HEK293T (cell line): ENCODE data around the gene GRIFIN.

Experiments used
- CTCF ChIA-PET: fragments of 350-600 bp; formaldehyde crosslinking; extraction: SDS; loops from one replicate; lab custom pipeline; 2021; ENCODE audit warnings: antibody characterized with exemption, inconsistent platforms; lab: Yijun Ruan, JAX
- POLR2A ChIA-PET: fragments of 350-600 bp; formaldehyde crosslinking; extraction: SDS; loops from one replicate; lab custom pipeline; 2020; ENCODE audit warnings: antibody characterized with exemption, inconsistent platforms; lab: Yijun Ruan, JAX
- DNase-seq: peaks from one replicate; pipeline ENCODE4 v3.0.0; 2012; ENCODE audit warnings: mixed read lengths; ENCODE audit errors: extremely low spot score
- ARNT ChIP-seq: fragments of 450-650 bp; IDR thresholded peaks from 2 replicates; pipeline ENCODE4 v1.6.1; 2017; ENCODE audit warnings: mild to moderate bottlenecking
- BHLHE40 ChIP-seq: fragments of 450-650 bp; IDR thresholded peaks from 2 replicates; pipeline ENCODE4 v1.6.1; 2016; ENCODE audit warnings: mild to moderate bottlenecking, moderate library complexity, borderline replicate concordance
- CTBP1 ChIP-seq: fragments of 450-650 bp; IDR thresholded peaks from 2 replicates; pipeline ENCODE4 v1.6.1; 2016; ENCODE audit warnings: borderline replicate concordance
- ELF4 ChIP-seq: fragments of 450-650 bp; IDR thresholded peaks from 2 replicates; pipeline ENCODE4 v1.6.1; 2017; ENCODE audit warnings: antibody characterized with exemption
- FOXA1 ChIP-seq: fragments of 450-650 bp; IDR thresholded peaks from 2 replicates; pipeline ENCODE4 v1.6.1; 2016; ENCODE audit warnings: mild to moderate bottlenecking
- FOXK2 ChIP-seq: fragments of 450-650 bp; IDR thresholded peaks from 2 replicates; pipeline ENCODE4 v1.6.1; 2016; ENCODE audit warnings: mild to moderate bottlenecking
- FOXM1 ChIP-seq: fragments of 450-650 bp; IDR thresholded peaks from 2 replicates; pipeline ENCODE4 v1.6.1; 2017; ENCODE audit warnings: mild to moderate bottlenecking, borderline replicate concordance
- HDGF ChIP-seq: fragments of 450-650 bp; IDR thresholded peaks from 2 replicates; pipeline ENCODE4 v1.6.1; 2017; ENCODE audit warnings: antibody characterized with exemption, borderline replicate concordance
- L3MBTL2 ChIP-seq: fragments of 450-650 bp; conservative IDR thresholded peaks from 2 replicates; pipeline ENCODE4 v1.6.1; 2016; ENCODE audit warnings: mild to moderate bottlenecking
- LEF1 ChIP-seq: fragments of 450-650 bp; IDR thresholded peaks from 2 replicates; pipeline ENCODE4 v1.6.1; 2017; ENCODE audit warnings: mild to moderate bottlenecking, borderline replicate concordance
- NFRKB ChIP-seq: fragments of 450-650 bp; IDR thresholded peaks from 2 replicates; pipeline ENCODE4 v1.6.1; 2016; ENCODE audit warnings: mild to moderate bottlenecking, moderate library complexity
- PKNOX1 ChIP-seq: fragments of 450-650 bp; IDR thresholded peaks from 2 replicates; pipeline ENCODE4 v1.6.1; 2016
- SP1 ChIP-seq: fragments of 450-650 bp; IDR thresholded peaks from 2 replicates; pipeline ENCODE4 v1.6.1; 2017
- SUZ12 ChIP-seq: fragments of 450-650 bp; IDR thresholded peaks from 2 replicates; pipeline ENCODE4 v1.6.1; 2016; ENCODE audit warnings: mild to moderate bottlenecking
- TARDBP ChIP-seq: fragments of 450-650 bp; IDR thresholded peaks from 2 replicates; pipeline ENCODE4 v1.6.1; 2016
- ZNF384 ChIP-seq: fragments of 450-650 bp; IDR thresholded peaks from 2 replicates; pipeline ENCODE4 v1.6.1; 2016

Gene GRIFIN

DNA sequence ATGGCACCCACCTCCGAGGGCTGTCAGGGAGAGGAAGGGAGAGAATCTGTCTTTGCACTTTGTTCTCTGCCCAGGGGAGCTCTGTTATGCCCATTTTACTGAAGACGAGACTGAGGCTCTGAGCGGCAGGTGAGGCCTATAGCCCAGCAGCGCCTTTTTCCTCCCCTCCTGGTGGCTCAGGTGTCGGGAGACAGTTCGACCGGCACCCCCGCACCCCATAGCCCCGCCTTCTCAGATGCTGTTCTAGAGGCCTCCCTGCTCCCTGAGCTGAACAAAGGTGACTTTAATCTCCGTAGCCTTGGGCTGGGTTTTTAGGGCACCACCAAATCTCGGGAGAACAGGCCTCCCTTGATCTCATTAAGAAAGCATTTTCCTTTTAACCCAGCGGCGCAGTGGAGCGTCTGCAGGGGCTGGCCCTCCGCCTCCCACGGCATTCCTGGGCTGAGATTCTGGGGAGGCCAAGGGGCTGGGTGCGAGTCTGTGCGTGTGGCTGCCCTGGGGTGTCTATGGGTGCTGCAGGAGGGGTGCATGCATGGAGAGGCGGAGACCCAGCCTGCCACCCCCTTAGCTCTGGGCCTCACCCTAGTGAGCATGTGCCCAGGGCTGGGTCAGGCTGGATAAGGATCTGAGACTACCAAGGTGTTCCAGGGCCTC is 46.7 kb upstream of the GRIFIN start:
- TF ChIP-seq NFRKB (no peak), FOXK2 (no peak), L3MBTL2 (no peak), LEF1 (no peak), ELF4 (no peak), SUZ12 (no peak), ARNT (no peak), SP1 (no peak), TARDBP (no peak), PKNOX1 (no peak), CTBP1 (no peak), ZNF384 (no peak), FOXM1 (no peak), FOXA1 (no peak), HDGF (no peak)
- POLR2A ChIA-PET = no interaction called here

GRCh38 chr7:2521952-2522591 is 45.9 kb upstream of the GRIFIN start:
- DNase-seq = no peak
- ChIA-PET POLR2A (no interaction called here), CTCF (no interaction called here)
- TF ChIP-seq NFRKB (no peak), ARNT (no peak), FOXA1 (no peak), FOXM1 (no peak), BHLHE40 (no peak), HDGF (no peak), ZNF384 (no peak), TARDBP (no peak), LEF1 (no peak), CTBP1 (no peak), ELF4 (no peak), FOXK2 (no peak), SUZ12 (no peak), L3MBTL2 (no peak), PKNOX1 (no peak), SP1 (no peak)

More for the DNA sequence above, 46.7 kb upstream of the GRIFIN start:
- CTCF ChIA-PET = no interaction called here
- DNase-seq = no peak

GRCh38 chr7:2521341-2521745 is 45.1 kb upstream of the GRIFIN start:
- no peak for DNase-seq
- TF ChIP-seq SUZ12 (no peak), LEF1 (no peak), TARDBP (no peak), SP1 (no peak), FOXM1 (no peak), CTBP1 (no peak), NFRKB (no peak), HDGF (no peak), BHLHE40 (no peak), FOXK2 (no peak), ELF4 (no peak), FOXA1 (no peak), L3MBTL2 (no peak), PKNOX1 (no peak), ARNT (no peak)
- ChIA-PET CTCF (no interaction called here), POLR2A (no interaction called here)

- DNase-seq = no peak
- ChIA-PET POLR2A (interaction anchor here (0.7 kb wide), 1 partner anchor 11 kb away, joined by 3 read pairs; no protein-coding TSS in a partner anchor), CTCF (no interaction called here)
- TF ChIP-seq CTBP1 (no peak), SP1 (no peak)
Observed at GRCh38 chr7:2520761-2521290, 44.6 kb upstream of the GRIFIN start.

GRCh38 chr7:2520131-2520760 is 44.0 kb upstream of the GRIFIN start:
- CTCF ChIA-PET = no interaction called here
- TF ChIP-seq ELF4 = no peak
- no peak for TF ChIP-seq ARNT
- 0 out of 2 replicates have a peak, but pooled peaks have one; percentile 62 for TF ChIP-seq HDGF
- TF ChIP-seq FOXM1 = no peak
- DNase-seq = peak; percentile 26
- POLR2A ChIA-PET = interaction anchor here (0.6 to 0.7 kb wide), 2 partner anchors 10 to 19 kb away, joined by 3 read pairs; no protein-coding TSS in a partner anchor
